K562 (cell line): ENCODE results near the gene BHLHE40. TPM values are rescaled to one million over a fixed set of nuclear protein-coding genes. Genes with fewer than 3 reads are reported as not detected.

Experiments
- CBX1 ChIP-seq: sonication (generic); IDR thresholded peaks from 2 replicates; pipeline ENCODE4 v1.6.1; 2016; ENCODE audit warnings: antibody characterized with exemption, low read depth, mild to moderate bottlenecking
- CEBPB ChIP-seq: fragments of 450-650 bp; IDR thresholded peaks from 2 replicates; pipeline ENCODE4 v1.6.1; 2016; ENCODE audit warnings: missing genetic modification characterization, missing compliant biosample characterization
- SAFB ChIP-seq: fragments of 200-400 bp; formaldehyde crosslinking; IDR thresholded peaks from 2 replicates; pipeline ENCODE4 v1.6.1; 2017; ENCODE audit warnings: low read depth, low read length, borderline replicate concordance
- TCF7L2 ChIP-seq: fragments of 150-350 bp; IDR thresholded peaks from 2 replicates; pipeline ENCODE4 v1.6.1; 2016; ENCODE audit warnings: low read depth, mild to moderate bottlenecking, low read length, moderate library complexity
- ZBTB11 ChIP-seq, 3 experiments: fragments of 200-800 bp in 1 of 3; fragments of 250-450 bp in 1 of 3; fragments of 450-650 bp in 1 of 3; sonication (Bioruptor Pico) in 1 of 3; sonication (Bioruptor generic) in 1 of 3; formaldehyde crosslinking in 1 of 3; IDR thresholded peaks; 2 replicates each; pipeline versions ENCODE4 v1.6.1 to v1.8.0; 2016 to 2022; ENCODE audit warnings: mild to moderate bottlenecking in 2 of 3, missing genetic modification characterization in 2 of 3, missing compliant biosample characterization in 1 of 3, moderate library complexity in 1 of 3
- ZBTB40 ChIP-seq, 2 experiments: fragments of 450-650 bp in 1 of 2; sonication (generic) in 1 of 2; formaldehyde crosslinking in 1 of 2; IDR thresholded peaks; 2 replicates each; pipeline versions ENCODE4 v1.7.1 to v1.9.0; 2016 to 2022; ENCODE audit warnings: inconsistent platforms in 1 of 2, mild to moderate bottlenecking in 1 of 2, missing genetic modification reagents in 1 of 2
- ZNF23 ChIP-seq: fragments of 250-450 bp; sonication (Bioruptor Pico); IDR thresholded peaks from 2 replicates; pipeline ENCODE4 v1.4.0; 2020; ENCODE audit warnings: mild to moderate bottlenecking
- ZNF316 ChIP-seq: fragments of 450-650 bp; IDR thresholded peaks from 2 replicates; pipeline ENCODE4 v1.6.1; 2016
- polyA plus RNA-seq, 8 experiments: library from polyadenylated mRNA; depleted of rRNA in 4 of 8; stranded (reverse) in 5 of 8; unstranded in 3 of 8; fragments of >200 nt; fragmentation: Nextera tagmentation in 2 of 8; fragmentation: Illumina TruSeq in 1 of 8; extraction: Ambion mirVana in 2 of 8; extraction: Trizol in 1 of 8; gene quantifications; 2 replicates each; pipeline versions ENCODE4 v1.2.1 to v1.2.3, GENCODE V29; 2011 to 2014; ENCODE audit warnings: inconsistent platforms in 1 of 8, missing spikeins in 1 of 8
- total RNA-seq, 7 experiments: library from RNA; depleted of rRNA in 6 of 7; stranded (reverse); fragments of >200 nt in 6 of 7; fragmentation: Illumina TruSeq in 2 of 7; extraction: Trizol in 2 of 7; gene quantifications; 2 replicates each; pipeline versions ENCODE4 v1.2.1 to v1.2.3, GENCODE V29; 2011 to 2021; ENCODE audit warnings: low replicate concordance in 1 of 7

BHLHE40 gene
- total and polyA plus RNA-seq, 9 of the 15 experiments (the other 6 are each of a cell fraction or from before 2014, with no cell fraction given), result 12.0 to 83.9 (median 31.4) TPM

- no peak for TF ChIP-seq ZBTB11 (CRISPR knock-in tag; IDR thresholded peaks at IDR 0.05)
- TF ChIP-seq CEBPB (tag), result peak; percentile 28; the same call in 1 of the 2 replicates
- no peak for TF ChIP-seq ZNF23 (CRISPR knock-in tag)
- no peak for TF ChIP-seq ZBTB40 (IDR thresholded peaks at IDR 0.05)
- no peak for TF ChIP-seq ZBTB40 (CRISPR knock-in tag; IDR thresholded peaks at IDR 0.05)
- no peak for TF ChIP-seq ZNF316
- no peak for TF ChIP-seq CBX1
- no peak for TF ChIP-seq SAFB
- TF ChIP-seq TCF7L2, result no peak
These were observed 2.0 kb upstream of the BHLHE40 start (continued) for GRCh38 chr3:4977001-4977852.
